Measurements from ENCODE around the gene HTT. TPM values are rescaled to one million over a fixed set of nuclear protein-coding genes. Genes with fewer than 3 reads are reported as not detected.

HTT gene
- 44.5 and 65.1 TPM in 2 replicates for total RNA-seq

DNA sequence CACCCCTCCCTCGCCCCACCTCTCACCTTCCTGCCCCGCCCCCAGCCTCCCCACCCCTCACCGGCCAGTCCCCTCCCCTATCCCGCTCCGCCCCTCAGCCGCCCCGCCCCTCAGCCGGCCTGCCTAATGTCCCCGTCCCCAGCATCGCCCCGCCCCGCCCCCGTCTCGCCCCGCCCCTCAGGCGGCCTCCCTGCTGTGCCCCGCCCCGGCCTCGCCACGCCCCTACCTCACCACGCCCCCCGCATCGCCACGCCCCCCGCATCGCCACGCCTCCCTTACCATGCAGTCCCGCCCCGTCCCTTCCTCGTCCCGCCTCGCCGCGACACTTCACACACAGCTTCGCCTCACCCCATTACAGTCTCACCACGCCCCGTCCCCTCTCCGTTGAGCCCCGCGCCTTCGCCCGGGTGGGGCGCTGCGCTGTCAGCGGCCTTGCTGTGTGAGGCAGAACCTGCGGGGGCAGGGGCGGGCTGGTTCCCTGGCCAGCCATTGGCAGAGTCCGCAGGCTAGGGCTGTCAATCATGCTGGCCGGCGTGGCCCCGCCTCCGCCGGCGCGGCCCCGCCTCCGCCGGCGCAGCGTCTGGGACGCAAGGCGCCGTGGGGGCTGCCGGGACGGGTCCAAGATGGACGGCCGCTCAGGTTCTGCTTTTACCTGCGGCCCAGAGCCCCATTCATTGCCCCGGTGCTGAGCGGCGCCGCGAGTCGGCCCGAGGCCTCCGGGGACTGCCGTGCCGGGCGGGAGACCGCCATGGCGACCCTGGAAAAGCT lies at the start of gene HTT, which contains the start of gene HTT-AS:
HTT (plus strand) TSS at position 604 of the 768 bp plus-strand sequence; CDS start at position 749, 145 bp downstream.
HTT-AS (minus strand) TSS at position 461 of the 768 bp plus-strand sequence.
- Histone ChIP-seq H3K79me2 (ENCODE audit: insufficient read depth, low read length) (peaks cover 40% of the 10 kb centered on the region), H3K27ac (ENCODE audit: low read depth, low read length) (peak within 1 kb of the TSS; percentile 90), H4K20me1 (ENCODE audit: insufficient read depth, low read length) (peaks cover 29% of the 10 kb centered on the region), H3K4me2 (ENCODE audit: insufficient read depth, low read length) (peak within 1 kb of the TSS; percentile 94), H2AFZ (ENCODE audit: low read length) (peak within 1 kb of the TSS; percentile 97), H3K9me3 (ENCODE audit: low read depth, low read length) (no peaks in the 10 kb centered on the region), H3K27me3 (ENCODE audit: insufficient read depth, low read length) (no peaks in the 10 kb centered on the region), H3K36me3 (ENCODE audit: insufficient read depth, low read length) (no peaks in the 10 kb centered on the region), H3K4me3 (ENCODE audit: insufficient read depth, low read length) (peak within 1 kb of the TSS; percentile 99), H3K4me1 (ENCODE audit: insufficient read depth, low read length) (peaks cover 15% of the 10 kb centered on the region)
- peak; percentile 99 for DNase-seq (ENCODE audit: insufficient read length, low spot score, missing footprints)
- TF ChIP-seq, protein P1, sequence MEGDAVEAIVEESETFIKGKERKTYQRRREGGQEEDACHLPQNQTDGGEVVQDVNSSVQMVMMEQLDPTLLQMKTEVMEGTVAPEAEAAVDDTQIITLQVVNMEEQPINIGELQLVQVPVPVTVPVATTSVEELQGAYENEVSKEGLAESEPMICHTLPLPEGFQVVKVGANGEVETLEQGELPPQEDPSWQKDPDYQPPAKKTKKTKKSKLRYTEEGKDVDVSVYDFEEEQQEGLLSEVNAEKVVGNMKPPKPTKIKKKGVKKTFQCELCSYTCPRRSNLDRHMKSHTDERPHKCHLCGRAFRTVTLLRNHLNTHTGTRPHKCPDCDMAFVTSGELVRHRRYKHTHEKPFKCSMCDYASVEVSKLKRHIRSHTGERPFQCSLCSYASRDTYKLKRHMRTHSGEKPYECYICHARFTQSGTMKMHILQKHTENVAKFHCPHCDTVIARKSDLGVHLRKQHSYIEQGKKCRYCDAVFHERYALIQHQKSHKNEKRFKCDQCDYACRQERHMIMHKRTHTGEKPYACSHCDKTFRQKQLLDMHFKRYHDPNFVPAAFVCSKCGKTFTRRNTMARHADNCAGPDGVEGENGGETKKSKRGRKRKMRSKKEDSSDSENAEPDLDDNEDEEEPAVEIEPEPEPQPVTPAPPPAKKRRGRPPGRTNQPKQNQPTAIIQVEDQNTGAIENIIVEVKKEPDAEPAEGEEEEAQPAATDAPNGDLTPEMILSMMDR (IDR thresholded peaks at IDR 0.05; ENCODE audit: extremely low read depth, low read depth, low read length), result no peak

DNA sequence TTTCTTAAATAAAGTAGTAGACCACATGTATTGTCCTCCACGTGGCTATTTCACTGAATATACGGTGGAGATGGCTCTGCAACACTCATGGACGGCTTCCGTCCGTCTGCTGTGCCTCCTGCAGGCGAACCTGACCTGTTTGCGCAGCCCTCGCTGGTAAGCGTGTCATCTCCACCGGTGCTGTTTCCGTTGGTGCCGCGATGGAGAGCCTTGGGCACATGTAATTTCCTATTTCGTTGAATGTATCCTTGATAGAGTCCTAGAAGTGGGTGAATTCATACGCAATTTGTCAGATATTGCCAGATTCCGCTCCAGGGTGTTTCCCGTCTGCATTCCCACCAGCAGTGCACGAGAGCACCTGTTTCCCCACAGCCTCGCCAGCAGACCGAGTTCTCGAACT lies 48.6 kb upstream of the HTT start:
- no peaks in the 10 kb centered on the region for H3K27me3 ChIP-seq (ENCODE audit: insufficient read depth, low read length)
- no peak overlapping the region for H3K4me2 ChIP-seq (ENCODE audit: insufficient read depth, low read length)
- H3K27ac ChIP-seq (ENCODE audit: low read depth, low read length), result no peak overlapping the region
- no peaks in the 10 kb centered on the region for H3K4me1 ChIP-seq (ENCODE audit: insufficient read depth, low read length)
- H3K4me3 ChIP-seq (ENCODE audit: insufficient read depth, low read length), result no peak overlapping the region
- H3K9me3 ChIP-seq (ENCODE audit: low read depth, low read length), result peaks cover 4% of the 10 kb centered on the region
- H3K36me3 ChIP-seq (ENCODE audit: insufficient read depth, low read length), result no peaks in the 10 kb centered on the region
- TF ChIP-seq, protein P1 (IDR thresholded peaks at IDR 0.05; ENCODE audit: extremely low read depth, low read depth, low read length), result no peak
- H3K79me2 ChIP-seq (ENCODE audit: insufficient read depth, low read length), result no peaks in the 10 kb centered on the region
- no peak for DNase-seq (ENCODE audit: insufficient read length, low spot score, missing footprints)
- H2AFZ ChIP-seq (ENCODE audit: low read length), result no peak overlapping the region
- H4K20me1 ChIP-seq (ENCODE audit: insufficient read depth, low read length), result no peaks in the 10 kb centered on the region

DNA sequence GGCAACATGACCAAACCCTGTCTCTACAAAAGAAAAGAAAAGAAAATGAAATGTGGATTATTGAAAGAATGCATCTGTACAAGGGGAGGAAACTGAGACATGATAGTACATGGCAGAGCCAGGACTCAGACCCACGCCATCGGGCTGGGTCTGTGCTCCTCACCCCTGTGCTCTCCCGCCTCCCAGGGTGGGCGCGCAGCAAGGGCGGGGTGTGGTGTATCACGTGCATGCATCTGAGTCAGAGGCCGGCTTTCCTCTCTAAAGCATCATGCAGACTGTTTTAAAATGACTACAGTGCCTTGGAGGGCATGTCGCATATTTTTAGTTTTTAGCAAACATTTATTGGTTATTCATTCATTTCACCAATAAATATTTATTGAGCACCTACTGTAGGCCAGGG lies 47.9 kb upstream of the HTT start:
- Histone ChIP-seq H3K36me3 (ENCODE audit: insufficient read depth, low read length) (no peaks in the 10 kb centered on the region), H3K9me3 (ENCODE audit: low read depth, low read length) (peaks cover 4% of the 10 kb centered on the region), H3K79me2 (ENCODE audit: insufficient read depth, low read length) (no peaks in the 10 kb centered on the region), H3K4me3 (ENCODE audit: insufficient read depth, low read length) (no peak overlapping the region), H2AFZ (ENCODE audit: low read length) (no peak overlapping the region), H3K4me2 (ENCODE audit: insufficient read depth, low read length) (no peak overlapping the region), H3K4me1 (ENCODE audit: insufficient read depth, low read length) (no peaks in the 10 kb centered on the region), H3K27me3 (ENCODE audit: insufficient read depth, low read length) (no peaks in the 10 kb centered on the region), H4K20me1 (ENCODE audit: insufficient read depth, low read length) (no peaks in the 10 kb centered on the region), H3K27ac (ENCODE audit: low read depth, low read length) (no peak overlapping the region)
- TF ChIP-seq, protein P1 (IDR thresholded peaks at IDR 0.05; ENCODE audit: extremely low read depth, low read depth, low read length), result no peak
- DNase-seq (ENCODE audit: insufficient read length, low spot score, missing footprints), result no peak

DNA sequence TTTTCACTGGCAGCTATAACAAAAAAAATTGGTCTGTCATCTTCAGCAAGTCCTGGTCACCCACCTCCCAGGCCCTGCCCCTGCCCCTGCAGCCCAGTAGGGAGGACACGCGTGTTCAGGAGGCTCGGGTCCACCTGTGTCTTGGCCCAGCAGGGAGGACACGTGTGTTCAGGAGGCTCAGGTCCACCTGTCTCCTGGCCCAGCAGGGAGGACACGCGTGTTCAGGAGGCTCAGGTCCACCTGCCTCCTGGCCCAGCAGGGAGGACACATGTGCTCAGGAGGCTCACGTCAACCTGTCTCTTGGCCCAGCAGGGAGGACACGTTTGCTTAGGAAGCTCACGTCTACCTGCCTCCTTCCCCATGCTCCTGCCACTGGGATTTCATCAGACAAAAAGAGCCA lies 45.0 kb upstream of the HTT start:
- Histone ChIP-seq H3K4me3 (ENCODE audit: insufficient read depth, low read length) (no peak overlapping the region), H3K4me1 (ENCODE audit: insufficient read depth, low read length) (no peaks in the 10 kb centered on the region), H3K36me3 (ENCODE audit: insufficient read depth, low read length) (no peaks in the 10 kb centered on the region), H3K79me2 (ENCODE audit: insufficient read depth, low read length) (no peaks in the 10 kb centered on the region), H3K4me2 (ENCODE audit: insufficient read depth, low read length) (no peak overlapping the region), H3K9me3 (ENCODE audit: low read depth, low read length) (no peaks in the 10 kb centered on the region), H2AFZ (ENCODE audit: low read length) (no peak overlapping the region), H3K27ac (ENCODE audit: low read depth, low read length) (no peak overlapping the region), H3K27me3 (ENCODE audit: insufficient read depth, low read length) (no peaks in the 10 kb centered on the region), H4K20me1 (ENCODE audit: insufficient read depth, low read length) (no peaks in the 10 kb centered on the region)
- TF ChIP-seq, protein P1 (IDR thresholded peaks at IDR 0.05; ENCODE audit: extremely low read depth, low read depth, low read length), result no peak
- no peak for DNase-seq (ENCODE audit: insufficient read length, low spot score, missing footprints)
